HCT116 (cell line): ENCODE data around the gene SPATA16.

ENCODE experiments used
- CTCF ChIP-seq, 3 experiments: fragments of 200-600 bp in 1 of 3; sonication (generic) in 1 of 3; IDR thresholded peaks in 2 of 3; conservative IDR thresholded peaks in 1 of 3; 2 replicates each; pipeline ENCODE4 v1.5.1; 2012 to 2017; ENCODE audit warnings: low read depth in 2 of 3, low read length in 2 of 3, antibody characterized with exemption in 1 of 3, borderline replicate concordance in 1 of 3, control low read depth in 1 of 3, mild to moderate bottlenecking in 1 of 3, mixed read lengths in 1 of 3, mixed run types in 1 of 3, moderate library complexity in 1 of 3; ENCODE audit not compliant: insufficient read depth in 1 of 3
- EZH2phosphoT487 ChIP-seq: fragments of 200-600 bp; IDR thresholded peaks from 2 replicates; pipeline ENCODE4 v1.6.1; 2018; ENCODE audit warnings: antibody characterized with exemption, borderline replicate concordance
- FOSL1 ChIP-seq: IDR thresholded peaks from 2 replicates; pipeline ENCODE4 v1.6.1; 2012; ENCODE audit warnings: low read depth
- POLR2A ChIP-seq: IDR thresholded peaks from 2 replicates; pipeline ENCODE4 v1.7.0; 2011; ENCODE audit warnings: borderline replicate concordance; ENCODE audit not compliant: insufficient read depth, insufficient read length; ENCODE audit errors: extremely low read depth
- SIN3A ChIP-seq: IDR thresholded peaks from 2 replicates; pipeline ENCODE4 v1.6.1; 2012; ENCODE audit warnings: low read depth
- TF ChIP-seq, protein P1 (sequence below): IDR thresholded peaks from 2 replicates; pipeline ENCODE4 v1.6.1; 2012
- TF ChIP-seq, protein P2 (sequence below): IDR thresholded peaks from 2 replicates; pipeline ENCODE4 v1.6.1; 2012; ENCODE audit warnings: low read depth

DNA sequence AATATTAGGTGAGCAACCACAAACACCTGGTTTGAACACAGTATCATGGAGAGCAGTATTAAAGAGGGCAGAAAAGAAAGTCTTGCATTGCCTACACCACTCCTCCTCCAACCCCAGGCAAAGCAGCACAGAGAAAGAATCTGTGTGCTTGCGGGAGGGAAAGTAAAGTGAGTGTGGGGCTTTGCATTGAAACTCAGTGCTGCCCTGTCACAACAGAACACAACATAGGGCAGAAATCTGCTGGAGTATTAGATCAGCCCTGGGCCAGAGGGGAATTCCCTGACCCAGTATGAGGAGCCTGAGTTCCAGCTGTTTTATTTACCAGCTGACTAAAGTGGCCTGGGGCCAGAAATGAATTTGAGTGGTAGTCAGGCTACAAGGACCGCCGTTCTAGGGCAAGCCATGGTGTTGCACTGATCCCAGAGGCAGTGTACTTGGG, 75.5 kb downstream of the SPATA16 start:
- TF ChIP-seq EZH2phosphoT487 (no peak), POLR2A (no peak), SIN3A (no peak), FOSL1 (no peak), CTCF (IDR thresholded peaks at IDR 0.05 in 2 of 3, conservative IDR thresholded peaks at IDR 0.05 in 1 of 3; ENCODE audit: borderline replicate concordance in 1 of 3, insufficient read depth in 1 of 3, low read depth in 2 of 3, low read length in 2 of 3) (no peak)
- TF ChIP-seq, protein P1, sequence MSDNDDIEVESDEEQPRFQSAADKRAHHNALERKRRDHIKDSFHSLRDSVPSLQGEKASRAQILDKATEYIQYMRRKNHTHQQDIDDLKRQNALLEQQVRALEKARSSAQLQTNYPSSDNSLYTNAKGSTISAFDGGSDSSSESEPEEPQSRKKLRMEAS, result no peak
- TF ChIP-seq, protein P2, sequence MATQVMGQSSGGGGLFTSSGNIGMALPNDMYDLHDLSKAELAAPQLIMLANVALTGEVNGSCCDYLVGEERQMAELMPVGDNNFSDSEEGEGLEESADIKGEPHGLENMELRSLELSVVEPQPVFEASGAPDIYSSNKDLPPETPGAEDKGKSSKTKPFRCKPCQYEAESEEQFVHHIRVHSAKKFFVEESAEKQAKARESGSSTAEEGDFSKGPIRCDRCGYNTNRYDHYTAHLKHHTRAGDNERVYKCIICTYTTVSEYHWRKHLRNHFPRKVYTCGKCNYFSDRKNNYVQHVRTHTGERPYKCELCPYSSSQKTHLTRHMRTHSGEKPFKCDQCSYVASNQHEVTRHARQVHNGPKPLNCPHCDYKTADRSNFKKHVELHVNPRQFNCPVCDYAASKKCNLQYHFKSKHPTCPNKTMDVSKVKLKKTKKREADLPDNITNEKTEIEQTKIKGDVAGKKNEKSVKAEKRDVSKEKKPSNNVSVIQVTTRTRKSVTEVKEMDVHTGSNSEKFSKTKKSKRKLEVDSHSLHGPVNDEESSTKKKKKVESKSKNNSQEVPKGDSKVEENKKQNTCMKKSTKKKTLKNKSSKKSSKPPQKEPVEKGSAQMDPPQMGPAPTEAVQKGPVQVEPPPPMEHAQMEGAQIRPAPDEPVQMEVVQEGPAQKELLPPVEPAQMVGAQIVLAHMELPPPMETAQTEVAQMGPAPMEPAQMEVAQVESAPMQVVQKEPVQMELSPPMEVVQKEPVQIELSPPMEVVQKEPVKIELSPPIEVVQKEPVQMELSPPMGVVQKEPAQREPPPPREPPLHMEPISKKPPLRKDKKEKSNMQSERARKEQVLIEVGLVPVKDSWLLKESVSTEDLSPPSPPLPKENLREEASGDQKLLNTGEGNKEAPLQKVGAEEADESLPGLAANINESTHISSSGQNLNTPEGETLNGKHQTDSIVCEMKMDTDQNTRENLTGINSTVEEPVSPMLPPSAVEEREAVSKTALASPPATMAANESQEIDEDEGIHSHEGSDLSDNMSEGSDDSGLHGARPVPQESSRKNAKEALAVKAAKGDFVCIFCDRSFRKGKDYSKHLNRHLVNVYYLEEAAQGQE, result no peak
